Type B pancreatic cell (in vitro differentiated cells): ENCODE measurements around the gene PPM1L. TPM values are rescaled to one million over a fixed set of nuclear protein-coding genes. Genes with fewer than 3 reads are reported as not detected.
A peak's percentile ranks its signal among the peaks of the same experiment; 100 is the strongest.
"Not testable (repeated sequence)": the region's sequence is repeated elsewhere in the genome, so short reads cannot be mapped to it uniquely, and the experiment has no call there.

ENCODE experiments used
- DNase-seq: peaks from one replicate; pipeline ENCODE4 v3.0.0; 2021; ENCODE audit warnings: mixed read lengths; ENCODE audit not compliant: unreplicated experiment; ENCODE audit errors: extremely low spot score
- H3K27ac Mint-ChIP-seq: 2 replicates; pipeline ENCODE4 v1.8.0; 2021; ENCODE audit warnings: mild to moderate bottlenecking, mixed read lengths
- H3K27me3 Mint-ChIP-seq: 2 replicates; pipeline ENCODE4 v1.8.0; 2021; ENCODE audit warnings: mixed read lengths
- H3K36me3 Mint-ChIP-seq: 2 replicates; pipeline ENCODE4 v1.8.0; 2021; ENCODE audit warnings: mixed read lengths
- H3K4me1 Mint-ChIP-seq: one replicate; pipeline ENCODE4 v1.8.0; 2021; ENCODE audit warnings: mixed read lengths; ENCODE audit not compliant: unreplicated experiment
- H3K4me3 Mint-ChIP-seq: 2 replicates; pipeline ENCODE4 v1.8.0; 2021; ENCODE audit warnings: mild to moderate bottlenecking, mixed read lengths
- H3K9me3 Mint-ChIP-seq: 2 replicates; pipeline ENCODE4 v1.8.0; 2021; ENCODE audit warnings: mixed read lengths
- total RNA-seq: library from RNA; stranded (reverse); gene quantifications from 2 replicates; pipeline ENCODE4 v1.2.1, GENCODE V29; 2021; ENCODE audit warnings: low replicate concordance
- TF ChIP-seq, protein P1 (sequence below): fragments of 200-600 bp; sonication (generic); conservative IDR thresholded peaks from 2 replicates; pipeline ENCODE4 v1.5.0; 2021; ENCODE audit warnings: antibody characterized with exemption, mild to moderate bottlenecking

Gene PPM1L
- total RNA-seq, 1 donor from 2014 or later, result 29.4 TPM

DNA sequence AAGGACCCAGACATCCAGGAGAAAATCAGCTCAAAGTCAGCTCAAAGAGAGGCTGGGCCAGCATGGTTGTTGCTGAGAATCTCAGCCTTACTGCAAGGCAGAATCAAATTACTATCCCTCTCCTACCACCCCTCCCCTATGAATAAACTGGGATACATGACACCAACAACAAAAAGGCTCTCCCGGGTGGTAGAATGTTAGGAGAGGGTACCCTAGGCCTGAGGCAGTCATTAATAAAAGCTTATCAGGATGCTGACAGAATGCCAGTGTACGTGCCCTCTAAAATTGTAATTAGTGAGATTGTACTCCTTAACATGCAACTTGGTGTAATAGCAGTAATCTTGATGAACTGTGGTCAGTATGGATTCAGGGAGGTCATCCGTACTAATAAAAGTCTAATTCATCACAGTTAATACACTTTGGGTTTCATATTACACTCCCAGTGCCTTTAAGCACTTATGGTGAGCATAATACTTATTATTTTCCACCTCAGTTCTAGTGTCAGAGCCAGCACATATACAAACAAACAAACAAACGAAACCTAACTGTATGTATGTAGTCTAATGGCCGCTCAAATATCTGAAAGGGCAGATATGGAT lies 272.6 kb downstream of the PPM1L start:
- no peak for DNase-seq
- H3K36me3 Mint-ChIP-seq, result peaks cover 18% of the 10 kb centered on the region
- no peaks in the 10 kb centered on the region for H3K27me3 Mint-ChIP-seq
- H3K4me3 Mint-ChIP-seq, result no peak overlapping the region
- H3K4me1 Mint-ChIP-seq, result peaks cover 12% of the 10 kb centered on the region
- no peak overlapping the region for H3K27ac Mint-ChIP-seq
- peaks cover 7% of the 10 kb centered on the region for H3K9me3 Mint-ChIP-seq
- TF ChIP-seq, protein P1, sequence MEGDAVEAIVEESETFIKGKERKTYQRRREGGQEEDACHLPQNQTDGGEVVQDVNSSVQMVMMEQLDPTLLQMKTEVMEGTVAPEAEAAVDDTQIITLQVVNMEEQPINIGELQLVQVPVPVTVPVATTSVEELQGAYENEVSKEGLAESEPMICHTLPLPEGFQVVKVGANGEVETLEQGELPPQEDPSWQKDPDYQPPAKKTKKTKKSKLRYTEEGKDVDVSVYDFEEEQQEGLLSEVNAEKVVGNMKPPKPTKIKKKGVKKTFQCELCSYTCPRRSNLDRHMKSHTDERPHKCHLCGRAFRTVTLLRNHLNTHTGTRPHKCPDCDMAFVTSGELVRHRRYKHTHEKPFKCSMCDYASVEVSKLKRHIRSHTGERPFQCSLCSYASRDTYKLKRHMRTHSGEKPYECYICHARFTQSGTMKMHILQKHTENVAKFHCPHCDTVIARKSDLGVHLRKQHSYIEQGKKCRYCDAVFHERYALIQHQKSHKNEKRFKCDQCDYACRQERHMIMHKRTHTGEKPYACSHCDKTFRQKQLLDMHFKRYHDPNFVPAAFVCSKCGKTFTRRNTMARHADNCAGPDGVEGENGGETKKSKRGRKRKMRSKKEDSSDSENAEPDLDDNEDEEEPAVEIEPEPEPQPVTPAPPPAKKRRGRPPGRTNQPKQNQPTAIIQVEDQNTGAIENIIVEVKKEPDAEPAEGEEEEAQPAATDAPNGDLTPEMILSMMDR, result no peak

DNA sequence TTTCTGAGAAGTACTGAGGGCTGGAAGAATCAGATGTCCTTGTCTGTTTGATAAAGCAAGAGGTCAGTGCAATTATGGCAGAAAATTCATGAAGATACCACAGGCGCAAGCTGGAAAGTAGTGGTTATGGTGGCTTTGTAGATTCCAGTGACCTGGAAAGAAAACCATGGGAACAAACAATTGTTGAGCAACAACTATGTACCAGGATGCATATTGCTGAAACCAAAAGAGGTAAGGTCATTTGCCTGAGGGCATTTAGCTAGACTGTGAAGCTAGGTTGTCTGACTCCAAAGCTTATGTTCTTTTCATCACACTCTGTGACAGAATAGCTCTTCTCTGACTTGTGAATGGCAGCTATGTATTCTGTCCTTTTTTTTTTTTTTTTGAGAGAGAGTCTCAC lies 275.1 kb downstream of the PPM1L start:
- DNase-seq, result no peak
- H3K36me3 Mint-ChIP-seq, result peaks cover 20% of the 10 kb centered on the region
- H3K4me1 Mint-ChIP-seq, result peaks cover 20% of the 10 kb centered on the region
- TF ChIP-seq, protein P1, result no peak
- no peak overlapping the region for H3K4me3 Mint-ChIP-seq
- no peak overlapping the region for H3K27ac Mint-ChIP-seq
- H3K9me3 Mint-ChIP-seq, result peaks cover 7% of the 10 kb centered on the region
- no peaks in the 10 kb centered on the region for H3K27me3 Mint-ChIP-seq

DNA sequence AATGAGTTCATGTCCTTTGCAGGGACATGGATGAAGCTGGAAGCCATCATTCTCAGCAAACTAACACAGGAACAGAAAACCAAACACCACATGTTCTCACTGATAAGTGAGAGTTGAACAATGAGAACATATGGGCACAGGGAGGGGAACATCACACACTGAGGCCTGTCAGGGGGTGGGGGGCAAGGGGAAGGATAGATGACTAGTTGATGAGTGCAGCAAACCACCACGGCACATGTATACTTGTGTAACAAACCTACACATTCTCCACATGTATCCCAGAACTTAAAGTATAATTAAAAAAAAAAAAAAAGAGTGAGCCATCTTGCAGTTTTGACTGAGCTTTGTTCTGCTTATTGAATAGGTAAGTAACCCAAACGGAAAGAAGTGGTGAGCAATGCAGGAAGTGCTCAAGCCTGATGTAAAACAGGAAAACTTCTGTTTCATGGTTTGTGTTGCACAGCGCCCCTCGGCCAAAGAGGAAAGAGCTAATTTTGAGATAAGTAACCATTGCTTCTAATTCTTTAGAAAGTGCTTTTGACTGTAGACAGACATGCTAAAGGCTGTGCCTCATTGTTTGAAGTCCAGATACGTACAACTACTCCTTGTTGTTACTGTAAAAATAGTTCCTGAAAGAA lies 279.0 kb downstream of the PPM1L start:
- not testable (repeated sequence) for H3K4me3 Mint-ChIP-seq, DNase-seq, H3K27me3 Mint-ChIP-seq, H3K9me3 Mint-ChIP-seq
- peak overlapping the region; percentile 24 for H3K27ac Mint-ChIP-seq
- H3K4me1 Mint-ChIP-seq, result peaks cover 11% of the 10 kb centered on the region
- peaks cover 19% of the 10 kb centered on the region for H3K36me3 Mint-ChIP-seq

DNA sequence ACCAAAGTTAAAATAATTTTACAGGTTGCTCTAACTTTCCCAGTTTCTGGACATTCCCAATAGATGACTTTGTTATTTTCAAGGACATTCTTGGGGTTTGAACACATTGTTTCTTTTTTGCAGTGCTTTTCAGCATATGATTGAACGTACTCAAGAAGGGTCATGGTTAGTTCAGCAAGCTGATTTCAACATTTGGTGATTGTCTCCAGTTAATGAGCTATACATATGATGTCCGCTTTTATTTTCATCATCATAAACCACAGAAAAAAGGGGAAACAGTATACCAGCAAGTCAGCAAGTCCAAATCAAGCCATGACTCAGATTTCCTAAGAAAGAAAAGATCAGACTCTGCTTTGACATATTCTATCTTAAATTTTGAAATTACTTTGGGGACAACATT lies 279.7 kb downstream of the PPM1L start:
- peaks cover 16% of the 10 kb centered on the region for H3K4me1 Mint-ChIP-seq
- H3K4me3 Mint-ChIP-seq, result no peak overlapping the region
- DNase-seq, result no peak
- TF ChIP-seq, protein P1, result no peak
- no peaks in the 10 kb centered on the region for H3K27me3 Mint-ChIP-seq
- no peak overlapping the region for H3K27ac Mint-ChIP-seq
- H3K36me3 Mint-ChIP-seq, result peaks cover 13% of the 10 kb centered on the region
- peaks cover 4% of the 10 kb centered on the region for H3K9me3 Mint-ChIP-seq

DNA sequence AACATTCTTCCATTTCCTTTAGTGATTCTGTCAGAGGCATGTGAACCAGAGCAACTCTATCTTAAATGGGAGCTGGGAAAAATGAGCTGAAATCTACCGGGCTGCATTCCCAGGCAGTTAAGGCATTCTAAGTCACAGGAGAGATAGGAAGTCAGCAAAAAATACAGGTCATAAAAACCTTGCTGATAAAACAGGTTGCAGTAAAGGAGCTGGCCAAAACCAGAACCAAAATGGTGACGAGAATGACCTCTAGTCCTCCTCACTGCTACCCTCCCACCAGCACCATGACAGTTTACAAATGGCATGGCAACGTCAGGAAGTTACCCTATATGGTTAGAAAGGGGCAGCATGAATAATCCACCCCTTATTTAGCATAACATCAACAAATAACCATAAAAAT lies 282.7 kb downstream of the PPM1L start:
- TF ChIP-seq, protein P1, result no peak
- H3K27me3 Mint-ChIP-seq, result no peaks in the 10 kb centered on the region
- H3K4me1 Mint-ChIP-seq, result peaks cover 28% of the 10 kb centered on the region
- no peak overlapping the region for H3K4me3 Mint-ChIP-seq
- H3K27ac Mint-ChIP-seq, result no peak overlapping the region
- H3K9me3 Mint-ChIP-seq, result peaks cover 10% of the 10 kb centered on the region
- no peak for DNase-seq
- H3K36me3 Mint-ChIP-seq, result peaks cover 6% of the 10 kb centered on the region

DNA sequence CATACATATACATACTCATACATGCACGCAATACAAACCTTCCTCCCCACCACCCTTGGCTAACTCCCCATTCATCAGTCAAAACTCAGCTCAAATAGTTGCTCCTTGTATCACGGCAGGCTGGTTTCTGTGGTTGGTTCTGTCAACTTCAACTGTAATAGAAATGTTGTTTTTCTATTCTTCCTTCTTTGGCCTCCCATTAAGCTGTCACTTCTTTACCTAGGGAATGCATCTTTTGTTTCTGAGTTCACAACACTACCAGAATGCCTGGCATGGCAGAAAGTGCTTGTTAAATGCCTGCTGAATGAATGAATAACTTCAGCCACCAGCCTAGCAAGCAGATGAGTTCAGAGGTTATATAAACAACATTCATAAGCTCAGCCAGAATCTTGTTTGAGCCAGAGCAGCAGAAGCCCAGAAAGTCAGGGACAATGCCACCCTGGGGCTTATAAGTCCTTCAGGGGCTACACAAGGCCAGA lies 286.0 kb downstream of the PPM1L start:
- Mint-ChIP-seq H3K27me3 (no peaks in the 10 kb centered on the region), H3K9me3 (peaks cover 10% of the 10 kb centered on the region)
- DNase-seq, result no peak

More for the DNA sequence above, 286.0 kb downstream of the PPM1L start:
- Mint-ChIP-seq H3K4me3 (peak overlapping the region; percentile 9), H3K27ac (peak overlapping the region; percentile 49), H3K4me1 (peaks cover 21% of the 10 kb centered on the region), H3K36me3 (peaks cover 11% of the 10 kb centered on the region)
- TF ChIP-seq, protein P1, result no peak
